Testis (tissue), 2 donors: ENCODE data around the gene GPR176.

ENCODE experiments used
- POLR2A ChIP-seq: fragments of 450-650 bp; IDR thresholded peaks from one replicate; pipeline ENCODE4 v1.6.1; 2017; ENCODE audit warnings: antibody characterized with exemption, mild to moderate bottlenecking, moderate library complexity
- TF ChIP-seq, protein P1 (sequence below), 3 experiments: fragments of 450-650 bp in 2 of 3; fragments of 200-600 bp in 1 of 3; sonication (generic) in 1 of 3; IDR thresholded peaks; one replicate each; pipeline ENCODE4 v1.5.1; 2016 to 2019; ENCODE audit warnings: antibody characterized with exemption in 3 of 3, mild to moderate bottlenecking in 2 of 3, moderate library complexity in 1 of 3

DNA sequence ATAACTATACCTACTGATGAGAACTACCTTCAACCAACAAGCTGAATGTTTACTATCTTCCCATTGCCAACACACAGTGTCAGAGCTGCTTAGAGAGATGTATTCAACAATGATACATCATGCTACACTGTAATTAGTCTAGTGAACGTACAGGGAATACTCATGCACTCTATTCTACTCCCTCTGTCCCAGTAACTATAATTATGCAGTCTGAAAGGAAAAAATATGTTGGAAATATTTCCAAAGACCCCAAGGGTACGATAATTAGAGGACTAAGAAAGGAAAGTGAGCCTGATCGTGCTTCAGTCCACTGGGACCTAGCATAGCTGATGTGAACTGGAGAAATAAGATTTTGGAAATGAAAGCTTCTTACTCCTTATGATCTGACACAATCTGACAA, 100.5 kb downstream of the GPR176 start:
- TF ChIP-seq, protein P1, sequence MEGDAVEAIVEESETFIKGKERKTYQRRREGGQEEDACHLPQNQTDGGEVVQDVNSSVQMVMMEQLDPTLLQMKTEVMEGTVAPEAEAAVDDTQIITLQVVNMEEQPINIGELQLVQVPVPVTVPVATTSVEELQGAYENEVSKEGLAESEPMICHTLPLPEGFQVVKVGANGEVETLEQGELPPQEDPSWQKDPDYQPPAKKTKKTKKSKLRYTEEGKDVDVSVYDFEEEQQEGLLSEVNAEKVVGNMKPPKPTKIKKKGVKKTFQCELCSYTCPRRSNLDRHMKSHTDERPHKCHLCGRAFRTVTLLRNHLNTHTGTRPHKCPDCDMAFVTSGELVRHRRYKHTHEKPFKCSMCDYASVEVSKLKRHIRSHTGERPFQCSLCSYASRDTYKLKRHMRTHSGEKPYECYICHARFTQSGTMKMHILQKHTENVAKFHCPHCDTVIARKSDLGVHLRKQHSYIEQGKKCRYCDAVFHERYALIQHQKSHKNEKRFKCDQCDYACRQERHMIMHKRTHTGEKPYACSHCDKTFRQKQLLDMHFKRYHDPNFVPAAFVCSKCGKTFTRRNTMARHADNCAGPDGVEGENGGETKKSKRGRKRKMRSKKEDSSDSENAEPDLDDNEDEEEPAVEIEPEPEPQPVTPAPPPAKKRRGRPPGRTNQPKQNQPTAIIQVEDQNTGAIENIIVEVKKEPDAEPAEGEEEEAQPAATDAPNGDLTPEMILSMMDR (IDR thresholded peaks at IDR 0.05), result no peak
- no peak for TF ChIP-seq POLR2A
